Measurements from ENCODE around the gene CLIC3.
A peak's percentile ranks its signal among the peaks of the same experiment; 100 is the strongest.

The CLIC3 gene

GRCh38 chr9:136997830-136998234, 1.5 kb upstream of the CLIC3 start:
- DNase-seq: no peak

- no peak for DNase-seq
These were observed 1.0 kb upstream of the CLIC3 start for GRCh38 chr9:136997371-136997770.

- no peak for DNase-seq
These were observed 526 bp downstream of the CLIC3 start for GRCh38 chr9:136995772-136996311.

- DNase-seq: no peak
These were observed 1.0 kb downstream of the CLIC3 start for GRCh38 chr9:136995362-136995761.

GRCh38 chr9:136994888-136995230, 1.5 kb downstream of the CLIC3 start:
- no peak for DNase-seq

- DNase-seq: no peak
These were observed 2.0 kb downstream of the CLIC3 start for GRCh38 chr9:136994180-136994887.

- DNase-seq: no peak
These were observed 3.5 kb downstream of the CLIC3 start for GRCh38 chr9:136992819-136993369.

- DNase-seq: peak; percentile 63
These were observed 4.2 kb downstream of the CLIC3 start, which contains the start of gene PAXX for GRCh38 chr9:136991993-136992818. PAXX (plus strand) TSS chr9:136992422; CDS start chr9:136992444, 22 bp downstream.

GRCh38 chr9:136990242-136990911, 6.0 kb downstream of the CLIC3 start:
- no peak for DNase-seq

GRCh38 chr9:136988872-136989271, 7.5 kb downstream of the CLIC3 start:
- DNase-seq: no peak

- no peak for DNase-seq
These were observed 10.5 kb downstream of the CLIC3 start for GRCh38 chr9:136985853-136986252.

GRCh38 chr9:136985027-136985602, 11.3 kb downstream of the CLIC3 start:
- DNase-seq: no peak

GRCh38 chr9:136984464-136985026, 11.8 kb downstream of the CLIC3 start:
- no peak for DNase-seq

- DNase-seq: no peak
These were observed 12.6 kb downstream of the CLIC3 start for GRCh38 chr9:136983656-136984314.

GRCh38 chr9:136983167-136983566, 13.2 kb downstream of the CLIC3 start:
- no peak for DNase-seq

GRCh38 chr9:136982232-136983051, 13.9 kb downstream of the CLIC3 start, which contains the start of gene LCNL1:
LCNL1 (plus strand) TSS chr9:136982993; CDS start chr9:136983587, 594 bp downstream.
- no peak for DNase-seq

GRCh38 chr9:136981588-136982231, 14.7 kb downstream of the CLIC3 start:
- no peak for DNase-seq

- DNase-seq: no peak
These were observed 15.5 kb downstream of the CLIC3 start for GRCh38 chr9:136980669-136981478.
